Thyroid gland (tissue), 4 donors: ENCODE data around the gene HECW1. TPM values are rescaled to one million over a fixed set of nuclear protein-coding genes. Genes with fewer than 3 reads are reported as not detected.
A peak's percentile ranks its signal among the peaks of the same experiment; 100 is the strongest.

Experiments used
- DNase-seq, 2 donors: peaks; one replicate each; pipeline ENCODE4 v3.0.0-alpha.2; 2019
- H3K27ac ChIP-seq, 3 donors: fragments of 200-600 bp; sonication (generic); 1 replicate in 2 of 3; 2 replicates in 1 of 3; pipeline ENCODE4 v1.5.1; 2016 to 2019; ENCODE audit warnings: mild to moderate bottlenecking in 1 of 3, moderate library complexity in 1 of 3
- H3K27me3 ChIP-seq: fragments of 200-600 bp; sonication (generic); one replicate; pipeline ENCODE4 v1.5.1; 2019
- H3K36me3 ChIP-seq, 2 donors: fragments of 200-600 bp; sonication (generic); one replicate each; pipeline ENCODE4 v1.5.1; 2016 to 2019
- H3K4me1 ChIP-seq, 2 donors: fragments of 200-600 bp; sonication (generic); one replicate each; pipeline ENCODE4 v1.5.1; 2017 to 2019
- H3K4me3 ChIP-seq, 3 donors: fragments of 200-600 bp; sonication (generic); replicated peaks in 1 of 3; 1 replicate in 2 of 3; 2 replicates in 1 of 3; pipeline ENCODE4 v1.5.1; 2016; ENCODE audit warnings: mild to moderate bottlenecking in 1 of 3
- H3K9me3 ChIP-seq: fragments of 200-600 bp; sonication (generic); one replicate; pipeline ENCODE4 v1.5.1; 2017
- CTCF ChIP-seq, 6 experiments: fragments of 200-600 bp in 3 of 6; fragments of 450-650 bp in 3 of 6; sonication (generic) in 3 of 6; IDR thresholded peaks; one replicate each; pipeline ENCODE4 v1.5.1; 2016 to 2019; ENCODE audit warnings: antibody characterized with exemption in 6 of 6, mild to moderate bottlenecking in 2 of 6, inconsistent platforms in 1 of 6, moderate library complexity in 1 of 6
- POLR2A ChIP-seq, 2 donors: fragments of 450-650 bp; IDR thresholded peaks; one replicate each; pipeline ENCODE4 v1.6.1; 2017; ENCODE audit warnings: antibody characterized with exemption in 2 of 2, mild to moderate bottlenecking in 2 of 2, moderate library complexity in 1 of 2
- WGBS, 2 donors: methylation state at CpG; one replicate each; pipeline ENCODE4 v1.1.5; 2017; 5-methylcytosine and 5-hydroxymethylcytosine counted together
- intact Hi-C: fragments of 100-400 bp; cut with DNase I; formaldehyde crosslinking; loops from one replicate; pipeline ENCODE4 v1.15.1; 2023
- total RNA-seq, 4 donors: library from RNA; depleted of rRNA; stranded (reverse); fragments of >200 nt; gene quantifications; one replicate each; pipeline ENCODE4 v1.2.3, GENCODE V29; 2016

The HECW1 gene
- total RNA-seq, 4 donors from 2014 or later: 0.67 to 4.7 (median 2.3) TPM

DNA sequence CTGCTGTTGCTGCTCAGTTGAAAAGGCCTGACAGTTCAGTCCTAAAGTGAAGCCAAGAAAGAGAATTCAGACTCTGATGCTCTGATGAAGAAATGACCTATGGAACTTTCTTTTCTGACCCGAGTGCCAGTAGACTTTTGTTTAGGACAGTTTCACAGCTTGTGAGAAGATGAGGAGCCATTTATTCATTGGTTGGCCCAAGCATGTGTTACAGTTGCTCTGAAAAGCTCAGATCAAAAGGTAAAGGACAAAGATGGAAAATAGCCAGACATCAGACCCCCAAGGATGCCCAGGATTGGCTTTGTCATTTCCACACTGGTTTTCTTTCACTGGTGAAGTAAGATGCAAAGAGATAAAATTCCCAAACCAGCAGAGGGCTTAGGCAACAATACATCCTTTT is 321.2 kb downstream of the HECW1 start:
- WGBS, 2 donors: 90 to 100% methylated on average over 1 of the region's 1 CpG
- H3K27ac ChIP-seq: no peak overlapping the region
- TF ChIP-seq POLR2A (IDR thresholded peaks at IDR 0.05) (no peak), CTCF (IDR thresholded peaks at IDR 0.05) (no peak)
- intact Hi-C loops: no loop called here
- H3K4me1 ChIP-seq: no peaks in the 10 kb centered on the region
- no peak overlapping the region for H3K4me3 ChIP-seq
- no peaks in the 10 kb centered on the region for H3K27me3 ChIP-seq
- no peaks in the 10 kb centered on the region for H3K9me3 ChIP-seq
- DNase-seq: no peak
- no peaks in the 10 kb centered on the region for H3K36me3 ChIP-seq

GRCh38 chr7:43437001-43437400 is 324.6 kb downstream of the HECW1 start:
- no peak overlapping the region for H3K4me3 ChIP-seq
- no peak for DNase-seq
- H3K4me1 ChIP-seq: no peaks in the 10 kb centered on the region
- WGBS, 2 donors: 60 to 71% methylated on average over 5 of the region's 5 CpGs
- no peak for TF ChIP-seq POLR2A (IDR thresholded peaks at IDR 0.05)
- no peak for TF ChIP-seq CTCF (IDR thresholded peaks at IDR 0.05)
- no peaks in the 10 kb centered on the region for H3K9me3 ChIP-seq
- H3K27ac ChIP-seq: no peak overlapping the region
- intact Hi-C loops: no loop called here
- H3K27me3 ChIP-seq: no peaks in the 10 kb centered on the region
- no peaks in the 10 kb centered on the region for H3K36me3 ChIP-seq

GRCh38 chr7:43438897-43439479 is 326.5 kb downstream of the HECW1 start:
- Histone ChIP-seq H3K27ac (no peak overlapping the region), H3K9me3 (no peaks in the 10 kb centered on the region), H3K36me3 (no peaks in the 10 kb centered on the region), H3K4me1 (no peaks in the 10 kb centered on the region), H3K4me3 (no peak overlapping the region), H3K27me3 (no peaks in the 10 kb centered on the region)
- 74 to 80% methylated on average over 8 of the region's 8 CpGs for WGBS, 2 donors
- DNase-seq: no peak
- intact Hi-C loops: no loop called here
- no peak for TF ChIP-seq CTCF (IDR thresholded peaks at IDR 0.05)
- no peak for TF ChIP-seq POLR2A (IDR thresholded peaks at IDR 0.05)

- 57 to 63% methylated on average over 13 to 14 of the region's 15 CpGs for WGBS, 2 donors
- Histone ChIP-seq H3K36me3 (no peaks in the 10 kb centered on the region), H3K4me3 (no peak overlapping the region), H3K9me3 (no peaks in the 10 kb centered on the region), H3K4me1 (no peaks in the 10 kb centered on the region), H3K27ac (no peak overlapping the region), H3K27me3 (no peaks in the 10 kb centered on the region)
- intact Hi-C loops: no loop called here
- no peak for TF ChIP-seq POLR2A (IDR thresholded peaks at IDR 0.05)
- peak; percentile 18 to 70 (median 51) for TF ChIP-seq CTCF (IDR thresholded peaks at IDR 0.05)
- peak; percentile 24 to 41 for DNase-seq
Measured at GRCh38 chr7:43439631-43440401, 327.4 kb downstream of the HECW1 start.
